ENCODE results near the gene PCDHGA1. TPM values are rescaled to one million over a fixed set of nuclear protein-coding genes. Genes with fewer than 3 reads are reported as not detected.

Gene PCDHGA1
- polyA plus RNA-seq, 1 donor from 2014 or later: 0.19 TPM

GRCh38 chr5:141389153-141390042, 59.1 kb downstream of the PCDHGA1 start:
- H3K9me2 ChIP-seq (ENCODE audit: insufficient read depth, low read length): no peaks in the 10 kb centered on the region
- H3F3A ChIP-seq (ENCODE audit: insufficient read depth, low read length, poor library complexity, severe bottlenecking): no peaks in the 10 kb centered on the region
- no peak overlapping the region for H3K27ac ChIP-seq (ENCODE audit: low read length)
- TF ChIP-seq TAF1 (IDR thresholded peaks at IDR 0.05; ENCODE audit: low read depth) (no peak), EP300 (conservative IDR thresholded peaks at IDR 0.05; ENCODE audit: poor library complexity, severe bottlenecking) (no peak), REST (IDR thresholded peaks at IDR 0.05; ENCODE audit: borderline replicate concordance) (no peak)
- H3K9me3 ChIP-seq (ENCODE audit: low read length): peaks cover 43% of the 10 kb centered on the region
- no peak overlapping the region for H3K4me2 ChIP-seq (ENCODE audit: low read length)
- H3K4me3 ChIP-seq (ENCODE audit: low read length): peak overlapping the region; percentile 53
- H3K9ac ChIP-seq (ENCODE audit: low read length): no peak overlapping the region
- H3K79me2 ChIP-seq (replicated peaks; ENCODE audit: insufficient read depth, low read length): no peaks in the 10 kb centered on the region
- no peaks in the 10 kb centered on the region for H3K36me3 ChIP-seq (ENCODE audit: insufficient read depth, low read length)
- H3K27me3 ChIP-seq (ENCODE audit: insufficient read depth, low read depth, low read length): no peaks in the 10 kb centered on the region
- no peak overlapping the region for H2AFZ ChIP-seq (ENCODE audit: low read depth, low read length)
- no peaks in the 10 kb centered on the region for H4K20me1 ChIP-seq (ENCODE audit: insufficient read depth)

GRCh38 chr5:141392429-141393198, 62.3 kb downstream of the PCDHGA1 start, which contains the start of gene PCDHGA8:
Gene PCDHGA8, plus strand, starts transcription at chr5:141392633. Its CDS starts 181 bp downstream, at chr5:141392814.
- Histone ChIP-seq H3K79me2 (replicated peaks; ENCODE audit: insufficient read depth, low read length) (no peaks in the 10 kb centered on the region), H4K20me1 (ENCODE audit: insufficient read depth) (no peaks in the 10 kb centered on the region), H3K4me3 (ENCODE audit: low read length) (peak within 1 kb of the TSS; percentile 53), H3K36me3 (ENCODE audit: insufficient read depth, low read length) (no peaks in the 10 kb centered on the region), H3K9me2 (ENCODE audit: insufficient read depth, low read length) (no peaks in the 10 kb centered on the region), H3F3A (ENCODE audit: insufficient read depth, low read length, poor library complexity, severe bottlenecking) (no peaks in the 10 kb centered on the region), H3K9me3 (ENCODE audit: low read length) (peaks cover 49% of the 10 kb centered on the region), H3K27me3 (ENCODE audit: insufficient read depth, low read depth, low read length) (no peaks in the 10 kb centered on the region), H3K27ac (ENCODE audit: low read length) (no peak within 1 kb of the TSS), H2AFZ (ENCODE audit: low read depth, low read length) (no peak within 1 kb of the TSS), H3K4me2 (ENCODE audit: low read length) (no peak within 1 kb of the TSS), H3K9ac (ENCODE audit: low read length) (no peak within 1 kb of the TSS)
- TF ChIP-seq REST (IDR thresholded peaks at IDR 0.05; ENCODE audit: borderline replicate concordance) (no peak), EZH2 (IDR thresholded peaks at IDR 0.05; ENCODE audit: borderline replicate concordance, insufficient read depth, low read length, poor library complexity, severe bottlenecking) (no peak), RAD21 (conservative IDR thresholded peaks at IDR 0.05) (no peak), POLR2AphosphoS5 (IDR thresholded peaks at IDR 0.05) (no peak), CTCF (IDR thresholded peaks at IDR 0.05; ENCODE audit: poor library complexity, severe bottlenecking) (no peak), SMC3 (conservative IDR thresholded peaks at IDR 0.05; ENCODE audit: poor library complexity) (no peak), MXI1 (conservative IDR thresholded peaks at IDR 0.05; ENCODE audit: poor library complexity, severe bottlenecking) (no peak)
